NCI-H146 treated with DMSO at 0.1 percent for 48 hours (cell line): ENCODE data around the gene CLSTN2.

Source experiments
- DNase-seq: peaks from one replicate; lab custom pipeline; 2025; ENCODE audit not compliant: unreplicated experiment; lab: John Stamatoyannopoulos, UW

CLSTN2 gene

DNA sequence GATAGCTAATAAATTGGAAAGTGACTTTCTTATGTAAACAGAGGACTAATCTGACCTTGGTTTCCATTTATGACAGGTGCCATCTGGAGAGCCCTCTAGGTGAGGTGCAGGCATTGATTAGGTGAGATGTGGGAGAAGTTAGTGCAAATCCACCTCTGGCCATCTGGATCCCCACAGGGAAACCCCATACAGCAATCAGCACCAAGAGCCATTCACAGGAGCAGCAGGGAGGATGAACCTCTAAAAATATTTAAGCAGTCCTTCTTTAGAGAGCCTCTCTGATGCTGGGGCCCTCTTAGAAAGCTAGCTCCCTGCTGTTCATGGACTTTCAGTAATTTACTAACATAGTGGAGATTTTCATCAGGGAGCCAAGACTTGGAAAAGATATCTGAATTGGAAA, 69.3 kb downstream of the CLSTN2 start:
- DNase-seq, result peak; percentile 22

DNA sequence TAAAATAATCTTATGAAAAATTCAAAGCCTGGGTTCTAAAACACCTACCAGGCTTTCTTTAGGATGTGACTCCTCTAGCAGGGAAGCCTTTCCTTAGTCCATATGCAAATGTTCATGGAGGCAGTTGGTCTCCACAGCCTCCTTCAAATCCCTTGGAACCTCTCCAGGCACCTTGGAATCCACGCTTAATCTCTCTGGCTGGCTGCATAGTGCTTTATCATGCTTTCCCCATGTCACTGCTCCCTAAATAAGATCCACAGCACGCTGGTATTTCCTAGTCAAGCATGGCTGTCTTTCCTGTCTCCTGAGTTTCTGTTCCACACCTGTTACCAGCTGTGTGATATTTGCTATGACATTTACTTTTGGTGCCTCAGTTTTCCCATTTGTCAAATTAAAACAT, 71.3 kb downstream of the CLSTN2 start:
- no peak for DNase-seq

DNA sequence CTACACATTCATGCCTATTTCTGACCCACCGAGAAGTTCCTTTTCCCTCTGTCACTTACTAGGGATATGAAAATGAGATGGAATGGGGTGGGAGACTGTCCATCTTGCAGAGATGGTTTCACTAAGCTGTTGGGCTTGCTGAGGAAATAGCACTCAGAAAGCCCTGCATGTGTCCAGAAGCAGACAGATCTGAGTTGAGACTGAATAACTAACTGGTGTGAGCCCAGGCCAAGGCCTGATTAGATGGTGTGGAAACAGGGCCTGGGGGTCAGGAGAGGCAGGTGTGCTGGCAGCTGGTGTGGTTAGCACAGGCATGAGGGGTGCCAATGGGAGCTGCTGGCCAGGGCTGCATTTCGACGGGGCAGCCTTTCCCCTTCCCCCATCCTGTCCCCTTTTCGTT, 72.1 kb downstream of the CLSTN2 start:
- no peak for DNase-seq

DNA sequence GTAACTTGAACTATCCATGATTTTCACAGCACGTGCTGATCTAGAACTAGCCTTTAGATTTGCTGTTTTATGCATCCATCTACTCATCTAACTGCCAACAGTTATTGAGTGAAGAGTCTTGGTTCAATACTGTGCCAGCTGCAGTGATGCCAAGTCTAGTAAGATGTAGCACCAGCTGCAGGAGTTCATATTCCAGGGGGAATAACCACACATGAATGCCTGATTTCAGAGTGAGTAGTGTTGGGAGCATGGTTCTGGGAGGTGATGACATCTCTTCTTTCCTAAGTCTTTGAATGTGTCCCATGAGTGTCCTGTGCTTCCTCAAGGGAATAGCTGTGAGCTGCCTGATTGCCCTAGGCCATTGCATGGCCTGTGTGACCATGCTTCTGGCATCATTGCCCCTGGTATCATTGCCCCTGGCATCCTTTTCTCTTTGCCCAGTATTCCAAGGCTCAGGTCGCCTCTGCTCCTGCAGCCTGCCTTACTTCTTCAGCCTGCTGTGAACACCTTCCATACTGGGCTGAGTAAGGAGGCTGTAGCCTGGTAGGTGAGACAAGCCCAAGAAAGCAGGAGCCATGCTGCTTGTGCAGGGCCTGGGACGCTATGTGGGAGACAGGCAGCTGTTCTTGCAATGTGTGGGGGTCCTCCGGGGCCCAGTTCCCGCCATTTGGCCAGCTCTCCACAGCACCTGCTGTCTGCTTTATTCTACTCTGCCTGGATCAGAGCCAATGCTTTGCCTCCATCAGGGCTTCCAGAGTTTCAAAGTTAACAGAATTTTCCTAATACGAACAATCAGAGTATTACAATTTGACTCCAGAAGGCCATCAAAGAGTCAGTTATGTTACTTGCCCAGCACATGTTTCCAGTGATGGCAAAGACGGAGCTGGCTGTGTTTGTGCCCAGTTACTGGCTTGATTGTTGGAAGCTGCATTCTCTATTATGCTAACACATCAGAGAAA, 73.2 kb downstream of the CLSTN2 start:
- peak; percentile 16 for DNase-seq

DNA sequence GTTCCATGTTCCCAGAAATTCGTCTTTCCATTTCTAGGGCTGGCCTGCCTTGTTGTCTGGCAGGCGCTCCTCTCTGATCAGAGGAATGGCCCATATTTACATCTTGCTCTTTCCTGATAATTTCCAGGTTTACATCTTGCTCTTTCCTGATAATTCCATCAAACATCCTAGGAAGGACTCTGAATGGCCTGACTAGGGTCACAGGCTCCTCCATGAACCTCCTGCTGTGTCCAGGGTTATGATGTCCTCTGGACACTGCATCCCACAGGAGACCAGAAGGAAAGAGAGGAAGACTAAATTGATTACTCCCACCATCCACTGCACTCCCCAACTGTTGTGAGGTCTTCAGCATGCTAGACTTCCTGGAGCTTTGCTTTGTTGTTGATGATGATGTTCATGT, 75.4 kb downstream of the CLSTN2 start:
- no peak for DNase-seq

DNA sequence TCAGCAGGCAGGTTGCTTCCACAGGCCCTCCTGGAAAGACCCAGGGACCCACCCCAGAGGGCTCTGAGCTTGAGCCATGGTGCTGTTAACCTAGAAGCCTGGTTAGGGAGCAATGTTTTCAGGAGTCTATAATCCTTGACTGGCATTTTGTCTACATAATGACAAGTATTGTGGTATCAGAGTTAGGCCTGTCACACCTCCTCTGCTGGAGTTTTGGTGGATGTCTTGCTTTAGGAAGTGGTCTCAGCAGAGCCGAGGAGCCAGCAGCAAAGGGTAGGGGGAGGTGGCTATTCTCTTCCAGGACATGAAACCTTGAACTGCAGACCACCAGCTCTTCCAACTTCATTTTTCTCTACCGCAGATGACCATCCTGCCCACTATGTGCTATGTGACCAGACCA, 76.1 kb downstream of the CLSTN2 start:
- no peak for DNase-seq

DNA sequence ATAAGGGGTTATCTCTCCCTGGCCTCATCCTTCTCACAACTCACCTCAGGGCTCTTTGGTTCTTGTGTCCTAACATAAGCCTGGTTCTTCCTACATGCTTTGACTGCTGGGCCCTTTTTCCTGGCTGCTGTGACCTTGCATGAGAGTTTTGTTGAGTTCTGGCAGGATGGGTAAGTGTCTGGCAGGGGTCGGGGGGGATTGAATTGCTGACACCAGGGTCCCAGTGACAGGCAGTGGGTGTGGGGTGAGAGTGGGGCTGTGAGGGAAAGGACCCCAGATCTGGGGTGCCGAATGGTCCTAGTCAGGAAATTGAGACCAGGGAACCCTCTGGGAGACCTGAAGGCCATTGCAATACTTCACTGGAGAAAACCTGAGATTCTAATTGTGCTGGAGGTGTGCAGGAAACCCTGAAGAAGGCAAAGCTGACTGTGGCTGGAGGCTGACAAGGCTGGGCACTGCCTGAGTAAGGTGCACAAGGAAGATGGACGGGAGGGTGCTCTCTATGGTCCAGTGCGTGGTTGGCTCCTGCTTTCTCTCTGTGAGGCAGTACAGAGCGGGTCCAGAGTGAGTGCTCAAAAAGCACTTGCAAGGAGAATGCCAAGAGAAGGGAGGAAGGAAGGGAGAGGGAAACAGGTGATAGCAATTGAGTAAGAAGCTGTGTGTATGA, 76.8 kb downstream of the CLSTN2 start:
- DNase-seq, result no peak

DNA sequence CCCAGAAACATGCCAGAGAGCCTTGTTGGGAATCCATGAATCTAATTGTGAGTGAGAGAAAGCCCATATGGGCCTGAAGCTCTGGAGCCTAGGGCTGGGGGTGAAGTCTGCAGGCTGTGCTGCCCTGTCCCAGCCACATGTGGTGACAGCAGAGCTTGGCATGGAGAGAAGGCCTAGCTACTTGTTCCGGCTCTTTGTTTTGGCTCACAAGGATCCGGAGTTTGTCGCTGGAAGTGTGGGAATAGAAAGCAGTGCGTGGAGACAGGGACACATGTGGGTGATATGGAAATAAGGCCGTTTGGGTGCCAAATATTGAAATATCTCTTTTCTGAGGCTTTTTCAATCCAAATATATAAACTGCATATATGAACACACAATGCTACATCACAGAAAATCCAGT, 78.2 kb downstream of the CLSTN2 start:
- no peak for DNase-seq

DNA sequence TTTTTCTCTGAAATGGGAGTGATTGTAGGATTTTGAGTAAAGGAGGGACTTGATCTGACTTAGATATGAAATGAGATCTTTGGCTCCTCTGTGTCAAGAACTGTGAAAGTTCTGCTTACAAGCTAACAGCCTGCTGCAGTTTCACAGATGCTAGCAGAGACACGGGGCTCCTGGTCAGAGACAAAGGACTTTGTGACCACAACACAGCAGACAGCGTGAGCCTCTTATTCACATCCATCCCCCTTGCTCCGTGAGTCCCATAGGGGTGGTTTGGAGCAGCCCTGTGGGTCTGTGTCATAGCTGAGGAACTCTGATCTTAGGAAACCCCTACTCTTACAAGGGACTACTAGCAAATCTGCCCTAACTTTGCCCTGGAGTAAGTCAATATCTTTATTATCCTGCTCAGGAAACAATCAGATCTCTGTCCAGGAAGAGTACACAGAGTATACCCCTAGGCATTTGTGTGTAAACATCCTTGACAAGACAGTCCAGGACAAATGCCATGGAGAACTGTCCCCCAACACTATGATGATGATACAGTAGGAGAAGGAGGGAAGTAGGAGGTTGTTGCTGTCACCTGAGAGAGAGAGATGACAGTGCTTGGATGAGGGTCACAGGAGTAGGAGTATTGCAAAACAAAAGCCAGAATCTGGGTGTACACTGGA, 80.0 kb downstream of the CLSTN2 start:
- DNase-seq, result no peak

DNA sequence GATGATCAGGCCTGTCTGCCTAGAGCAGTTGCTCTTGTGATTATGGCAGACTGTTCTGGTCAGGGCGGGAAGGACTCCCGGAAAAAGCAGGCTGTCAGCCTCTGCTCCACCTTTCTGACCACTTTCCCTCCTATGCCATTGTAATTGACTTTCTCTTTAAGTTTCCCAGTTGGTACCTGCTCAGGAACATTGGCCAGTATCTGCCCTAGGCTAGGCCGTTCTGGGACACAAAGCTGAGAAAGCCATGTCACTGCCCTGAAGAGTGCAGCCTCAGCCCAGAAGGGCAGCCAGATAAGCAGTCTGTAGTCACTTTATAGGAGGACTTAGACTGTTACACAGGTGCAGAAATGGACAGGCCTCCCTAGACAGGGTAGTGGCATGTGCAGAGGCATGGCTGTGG, 80.8 kb downstream of the CLSTN2 start:
- DNase-seq, result no peak

DNA sequence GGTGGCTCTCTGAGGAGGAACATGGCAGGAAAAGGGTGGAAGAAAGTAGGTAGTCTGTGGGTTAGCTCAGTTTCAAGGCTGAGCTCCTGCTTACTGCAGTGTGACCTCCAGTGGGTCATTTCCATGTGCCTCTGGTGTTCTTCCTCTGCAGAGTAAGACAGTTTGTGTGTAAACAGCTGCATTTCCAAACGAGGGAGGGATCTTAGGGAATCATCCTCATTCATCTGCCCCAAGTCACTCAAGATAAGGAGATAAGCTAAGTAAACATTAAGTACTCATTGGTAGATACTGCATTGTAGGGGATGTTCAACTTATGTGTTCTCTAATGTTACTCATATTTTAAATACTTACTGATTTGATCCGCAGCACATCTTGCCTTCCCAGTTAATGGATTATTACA, 83.6 kb downstream of the CLSTN2 start:
- DNase-seq, result peak; percentile 60

DNA sequence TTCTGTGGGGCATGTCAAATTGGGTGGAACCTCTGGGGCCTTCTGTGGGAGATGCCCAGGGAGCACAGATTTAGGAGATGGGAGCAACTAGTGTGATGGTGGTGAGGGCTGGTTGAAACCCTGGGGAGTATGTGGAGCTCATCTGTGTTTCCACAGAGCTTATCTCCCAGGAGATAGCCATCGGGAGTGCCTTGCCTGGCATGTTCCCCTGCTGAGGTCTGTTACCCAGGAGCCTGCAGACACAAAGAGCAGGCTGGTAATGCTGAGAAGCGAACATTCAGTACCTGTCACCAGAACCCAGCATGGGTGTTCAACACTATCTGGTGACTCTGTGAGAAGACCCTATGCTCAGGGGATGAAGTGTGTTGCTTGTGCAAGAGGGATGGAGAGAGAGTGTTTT, 85.0 kb downstream of the CLSTN2 start:
- peak; percentile 27 for DNase-seq

DNA sequence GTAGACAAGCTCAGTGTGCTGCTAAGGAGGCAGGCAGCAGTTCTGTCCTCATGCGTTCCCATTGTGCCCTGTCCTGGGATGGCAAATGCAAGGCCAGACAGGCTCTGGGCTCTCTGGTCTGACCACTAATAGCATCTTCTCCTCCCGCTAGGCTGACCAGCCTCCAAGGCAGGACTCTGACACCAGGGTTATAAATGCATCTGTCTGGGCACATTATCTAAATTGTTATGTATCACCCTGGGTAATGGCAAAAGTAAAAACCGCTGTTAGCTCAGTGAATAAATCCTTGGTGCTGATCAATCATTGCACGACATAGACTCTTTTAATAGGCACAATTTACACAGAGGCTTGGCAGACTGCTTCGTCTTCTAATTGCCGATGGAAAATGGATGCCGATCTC, 85.6 kb downstream of the CLSTN2 start:
- DNase-seq, result no peak

DNA sequence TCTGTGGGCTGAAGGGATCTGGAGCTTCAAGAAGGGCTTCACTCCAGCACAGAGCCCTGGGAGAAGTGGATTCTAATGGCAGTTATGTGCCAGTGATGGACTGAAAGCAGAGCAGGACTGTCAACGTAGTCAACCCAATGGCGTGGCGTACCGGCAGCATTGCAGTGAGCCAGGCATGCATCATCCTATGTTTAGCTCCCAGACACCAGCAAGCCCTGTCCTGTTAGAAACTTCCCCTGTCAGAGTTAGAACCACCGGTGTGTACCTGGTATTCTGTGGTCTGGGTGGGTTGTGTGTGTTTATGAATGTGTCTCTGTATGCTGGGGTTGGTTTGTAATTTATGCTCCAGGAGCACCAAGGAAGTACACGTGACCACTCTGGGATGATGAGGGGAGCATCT, 86.3 kb downstream of the CLSTN2 start:
- no peak for DNase-seq

DNA sequence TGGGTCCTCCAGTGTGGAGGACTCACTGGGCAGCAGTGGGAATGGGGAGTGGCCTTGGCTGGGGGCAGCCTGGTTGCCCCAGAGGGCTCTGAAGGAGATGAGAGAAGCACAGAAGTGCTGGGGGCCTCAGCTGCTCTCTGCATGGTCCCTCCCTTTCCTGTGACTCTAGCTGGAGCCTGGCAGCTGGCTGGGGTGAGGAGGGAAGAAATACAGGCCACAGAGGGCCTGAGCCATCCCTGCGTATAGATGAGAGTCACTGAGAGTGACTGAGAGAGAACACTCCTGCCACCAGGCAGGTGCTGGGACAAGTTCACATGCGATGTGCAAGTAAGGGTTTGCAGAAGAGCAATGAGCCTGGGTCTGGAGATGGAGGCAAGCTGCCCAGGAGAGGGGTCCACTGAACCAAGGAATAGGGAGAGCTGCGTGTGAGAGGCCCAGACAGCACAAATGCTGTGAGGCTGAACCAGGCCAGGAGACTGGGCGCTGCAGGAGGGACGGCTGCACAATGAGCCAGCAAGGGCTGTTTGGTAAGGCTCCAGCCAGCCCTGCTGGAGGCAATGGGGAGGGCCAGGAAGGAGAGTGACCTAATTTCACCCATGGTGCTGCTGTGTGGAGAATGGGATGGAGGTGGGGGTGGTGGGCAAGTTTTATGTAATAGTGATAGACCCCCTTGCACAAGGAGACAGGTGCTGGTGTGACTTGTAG, 87.2 kb downstream of the CLSTN2 start:
- no peak for DNase-seq

DNA sequence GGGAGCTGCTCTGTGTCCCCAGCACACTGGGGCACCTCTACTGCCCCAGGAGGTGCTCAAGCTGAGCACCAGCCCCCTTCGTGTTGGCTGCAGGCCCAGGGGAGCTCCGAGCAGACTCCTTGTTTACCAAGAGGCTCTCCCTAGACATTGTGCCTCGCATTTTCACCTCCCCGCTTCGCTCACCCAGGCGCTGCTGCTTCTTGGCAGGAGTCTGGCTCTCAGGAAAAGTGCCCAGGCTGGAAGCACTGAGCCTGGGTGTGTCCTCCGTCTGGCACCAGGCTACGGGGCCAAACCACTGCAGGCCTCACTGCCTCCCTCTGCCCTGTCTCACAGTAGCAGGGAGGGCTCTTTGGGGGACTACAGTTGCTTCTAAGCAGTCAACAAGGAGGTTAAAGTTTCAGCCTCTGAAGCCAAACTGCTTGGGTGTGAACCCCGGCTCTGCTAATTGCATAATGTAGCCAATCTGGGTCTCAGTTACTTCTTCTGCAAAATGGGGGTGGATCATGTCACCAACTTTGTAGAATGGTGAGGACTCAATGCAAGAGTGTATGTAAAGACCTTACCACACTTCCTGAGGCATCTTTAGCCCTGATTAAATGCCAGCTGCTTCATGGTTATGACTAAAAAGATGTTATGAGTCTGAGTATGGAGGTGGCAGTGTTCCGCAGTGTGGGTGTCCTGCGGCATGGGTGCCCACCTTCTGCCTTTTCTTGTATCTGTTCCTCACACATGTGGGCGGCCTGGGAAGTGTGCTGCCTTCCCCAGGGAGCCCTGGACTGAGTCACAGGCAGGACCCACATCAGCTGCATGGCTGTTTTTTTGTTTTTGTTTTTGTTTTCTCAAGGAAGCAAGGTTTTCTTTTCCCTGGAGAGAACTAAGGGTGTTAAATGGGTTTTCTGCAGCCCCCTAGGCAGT, 88.9 kb downstream of the CLSTN2 start:
- no peak for DNase-seq

DNA sequence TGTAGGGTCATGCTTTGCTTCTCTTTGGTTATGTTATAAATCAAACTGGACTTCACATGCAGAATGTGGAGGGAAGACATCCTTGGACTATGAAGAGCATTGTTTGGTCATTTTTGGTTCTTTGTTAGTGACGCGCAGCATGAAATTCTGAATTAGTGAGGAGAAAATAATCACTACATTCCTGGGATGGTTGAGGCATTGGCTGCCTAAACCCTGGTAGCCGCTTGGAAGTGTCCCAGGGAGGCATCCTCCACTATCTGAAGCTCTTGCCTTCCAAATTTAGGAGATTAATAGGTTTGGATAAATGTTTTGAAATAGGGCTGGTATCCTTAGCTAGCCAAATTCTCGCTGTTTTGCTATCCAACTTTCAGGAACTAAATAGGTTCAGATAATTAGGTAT, 96.2 kb downstream of the CLSTN2 start:
- DNase-seq, result no peak

DNA sequence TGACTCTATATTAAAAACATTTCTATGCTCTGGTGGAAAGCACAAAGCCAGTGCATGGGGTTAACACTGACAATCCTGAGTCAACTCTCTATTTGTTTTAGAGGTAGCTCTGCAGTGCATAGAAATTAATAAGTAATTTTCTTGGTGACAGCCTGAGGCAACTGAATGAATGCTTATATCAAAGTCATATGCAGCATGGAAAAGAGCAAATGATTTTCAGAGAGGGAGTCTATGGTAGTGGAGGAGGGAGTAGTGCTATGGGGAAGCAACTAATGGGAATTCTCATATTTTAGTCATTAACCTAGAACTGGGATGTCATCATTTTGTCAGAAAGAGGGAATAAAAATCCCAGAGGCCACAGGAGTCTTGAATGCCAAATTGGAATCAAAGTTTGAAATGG, 99.1 kb downstream of the CLSTN2 start:
- DNase-seq, result no peak

DNA sequence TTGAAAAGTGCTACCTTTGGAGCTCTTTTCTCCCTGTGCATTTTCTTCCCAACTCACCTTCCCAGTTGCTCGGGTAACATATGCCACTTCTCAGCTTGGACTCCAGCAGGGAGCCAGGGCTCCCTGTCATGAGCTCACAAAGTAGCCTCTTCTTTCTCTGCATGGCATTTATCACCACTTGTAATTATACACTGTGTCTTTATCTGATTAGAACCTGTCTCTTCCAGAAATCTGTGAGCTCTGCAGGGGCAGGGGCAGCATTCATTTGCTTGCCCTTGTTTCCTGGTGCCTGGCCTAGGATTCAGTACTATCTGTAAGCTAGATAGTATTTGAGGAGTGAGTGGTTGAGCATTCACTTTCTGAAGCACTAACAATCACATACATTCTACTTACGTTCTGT, 100.9 kb downstream of the CLSTN2 start:
- DNase-seq, result peak; percentile 94

DNA sequence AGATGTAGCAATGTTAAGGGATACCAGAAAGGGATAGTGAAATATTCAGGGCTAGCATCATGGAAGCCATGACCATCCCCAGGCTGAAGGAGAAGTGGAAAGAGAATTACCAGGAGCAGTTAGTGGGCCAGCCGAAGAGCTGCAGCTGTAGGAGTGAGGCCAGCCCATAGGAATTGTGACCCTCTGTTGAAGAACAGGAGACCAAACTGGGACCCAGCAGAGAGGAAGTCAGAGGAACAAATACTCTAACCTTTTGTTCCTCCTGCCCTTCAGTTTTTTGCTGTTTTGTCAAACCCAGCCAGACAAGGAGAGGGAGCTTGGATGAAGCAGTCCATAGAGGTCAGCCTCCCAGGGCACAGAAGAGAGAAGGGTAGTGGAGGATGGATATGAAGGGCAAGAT, 115.4 kb downstream of the CLSTN2 start:
- no peak for DNase-seq
